Brain pericyte (primary cell): Measurements from ENCODE around the gene SYCE3.

Source experiments
- DNase-seq: peaks from one replicate; pipeline ENCODE4 v3.0.0-alpha.2; 2012; ENCODE audit warnings: low read depth, low spot score

Gene SYCE3

DNA sequence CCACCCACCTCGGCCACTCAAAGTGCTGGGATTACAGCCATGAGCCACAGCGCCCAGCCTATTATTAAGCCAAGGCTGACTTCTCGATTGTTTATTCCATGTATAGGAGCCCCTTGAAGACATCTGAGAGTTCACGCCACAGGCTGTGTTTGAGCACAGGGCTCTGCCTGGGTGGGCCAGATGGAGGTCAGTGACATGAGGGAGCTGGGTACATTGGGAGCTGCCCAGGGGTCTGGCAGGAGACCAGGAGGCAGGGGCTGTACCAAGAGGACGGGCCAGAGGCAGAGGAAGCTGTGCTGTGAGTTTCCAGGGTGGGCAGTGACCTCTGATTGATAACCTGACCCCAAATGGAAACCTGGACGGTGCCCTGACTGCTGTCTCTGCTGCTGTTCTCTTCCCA is 60.6 kb downstream of the SYCE3 start:
- no peak for DNase-seq
